ENCODE measurements around the gene POLL. TPM values are rescaled to one million over a fixed set of nuclear protein-coding genes. Genes with fewer than 3 reads are reported as not detected.

Gene POLL
- polyA plus RNA-seq, 2 of the 4 experiments (the other 2 are of a cell fraction): 13.3 to 16.7 TPM

DNA sequence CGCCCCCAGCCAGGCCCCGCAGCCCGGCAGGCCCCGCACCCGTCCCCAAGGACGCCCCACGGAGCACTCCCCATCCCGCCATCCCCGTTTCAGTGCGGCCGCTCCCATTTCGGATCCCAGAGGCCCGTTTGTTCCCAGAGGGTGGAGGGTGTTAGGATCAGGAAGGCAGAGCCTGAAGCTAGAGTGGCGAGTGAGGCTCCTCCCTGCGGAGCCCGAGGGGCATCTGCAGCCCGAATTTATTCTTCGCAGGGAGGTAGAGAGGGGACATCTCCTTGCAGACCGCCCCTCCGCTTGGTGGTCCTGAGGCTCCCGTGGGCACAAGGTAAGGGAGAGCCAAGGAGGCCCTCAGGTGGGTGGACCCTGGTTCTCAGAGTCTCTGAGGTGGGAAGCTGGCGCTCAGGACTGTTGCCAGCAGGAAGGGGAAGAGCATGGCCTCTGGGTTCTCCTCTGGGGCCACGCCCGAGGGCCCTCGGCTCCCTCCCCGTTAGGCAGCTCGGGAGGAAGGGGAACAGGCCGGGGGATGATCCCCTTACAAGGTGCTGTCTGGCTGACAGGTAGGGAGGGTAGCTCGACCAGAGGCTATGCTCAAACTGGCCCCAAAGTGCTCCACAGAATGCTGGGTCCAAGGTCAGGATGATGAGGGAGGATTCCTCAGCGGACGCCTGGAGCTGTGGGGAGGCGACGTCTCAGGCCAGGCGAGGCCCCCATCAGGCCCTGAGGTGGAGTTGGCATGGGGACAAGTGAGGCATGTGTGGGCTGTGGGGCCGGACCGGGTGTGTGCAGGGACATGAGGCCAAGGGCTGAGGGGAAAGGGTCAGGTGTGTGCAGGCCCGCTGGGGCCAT lies 17.4 kb downstream of the POLL start (continued):
- TF ChIP-seq, protein P1, sequence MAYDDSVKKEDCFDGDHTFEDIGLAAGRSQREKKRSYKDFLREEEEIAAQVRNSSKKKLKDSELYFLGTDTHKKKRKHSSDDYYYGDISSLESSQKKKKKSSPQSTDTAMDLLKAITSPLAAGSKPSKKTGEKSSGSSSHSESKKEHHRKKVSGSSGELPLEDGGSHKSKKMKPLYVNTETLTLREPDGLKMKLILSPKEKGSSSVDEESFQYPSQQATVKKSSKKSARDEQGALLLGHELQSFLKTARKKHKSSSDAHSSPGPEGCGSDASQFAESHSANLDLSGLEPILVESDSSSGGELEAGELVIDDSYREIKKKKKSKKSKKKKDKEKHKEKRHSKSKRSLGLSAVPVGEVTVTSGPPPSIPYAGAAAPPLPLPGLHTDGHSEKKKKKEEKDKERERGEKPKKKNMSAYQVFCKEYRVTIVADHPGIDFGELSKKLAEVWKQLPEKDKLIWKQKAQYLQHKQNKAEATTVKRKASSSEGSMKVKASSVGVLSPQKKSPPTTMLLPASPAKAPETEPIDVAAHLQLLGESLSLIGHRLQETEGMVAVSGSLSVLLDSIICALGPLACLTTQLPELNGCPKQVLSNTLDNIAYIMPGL (CRISPR knock-in tag; IDR thresholded peaks at IDR 0.05; ENCODE audit: borderline replicate concordance): no peak
- TF ChIP-seq NPAS2 (CRISPR knock-in tag; IDR thresholded peaks at IDR 0.05; ENCODE audit: borderline replicate concordance): no peak
- TF ChIP-seq, protein P2, sequence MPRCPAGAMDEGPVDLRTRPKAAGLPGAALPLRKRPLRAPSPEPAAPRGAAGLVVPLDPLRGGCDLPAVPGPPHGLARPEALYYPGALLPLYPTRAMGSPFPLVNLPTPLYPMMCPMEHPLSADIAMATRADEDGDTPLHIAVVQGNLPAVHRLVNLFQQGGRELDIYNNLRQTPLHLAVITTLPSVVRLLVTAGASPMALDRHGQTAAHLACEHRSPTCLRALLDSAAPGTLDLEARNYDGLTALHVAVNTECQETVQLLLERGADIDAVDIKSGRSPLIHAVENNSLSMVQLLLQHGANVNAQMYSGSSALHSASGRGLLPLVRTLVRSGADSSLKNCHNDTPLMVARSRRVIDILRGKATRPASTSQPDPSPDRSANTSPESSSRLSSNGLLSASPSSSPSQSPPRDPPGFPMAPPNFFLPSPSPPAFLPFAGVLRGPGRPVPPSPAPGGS (IDR thresholded peaks at IDR 0.05): no peak
- TF ChIP-seq CBX8 (IDR thresholded peaks at IDR 0.05): no peak
- TF ChIP-seq TP53 (CRISPR knock-in tag; IDR thresholded peaks at IDR 0.05): no peak
- no peak for TF ChIP-seq MAFK (IDR thresholded peaks at IDR 0.05; ENCODE audit: partially characterized antibody)
- TF ChIP-seq SREBF2 (IDR thresholded peaks at IDR 0.05): no peak
- TF ChIP-seq, protein P3, sequence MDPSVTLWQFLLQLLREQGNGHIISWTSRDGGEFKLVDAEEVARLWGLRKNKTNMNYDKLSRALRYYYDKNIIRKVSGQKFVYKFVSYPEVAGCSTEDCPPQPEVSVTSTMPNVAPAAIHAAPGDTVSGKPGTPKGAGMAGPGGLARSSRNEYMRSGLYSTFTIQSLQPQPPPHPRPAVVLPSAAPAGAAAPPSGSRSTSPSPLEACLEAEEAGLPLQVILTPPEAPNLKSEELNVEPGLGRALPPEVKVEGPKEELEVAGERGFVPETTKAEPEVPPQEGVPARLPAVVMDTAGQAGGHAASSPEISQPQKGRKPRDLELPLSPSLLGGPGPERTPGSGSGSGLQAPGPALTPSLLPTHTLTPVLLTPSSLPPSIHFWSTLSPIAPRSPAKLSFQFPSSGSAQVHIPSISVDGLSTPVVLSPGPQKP (IDR thresholded peaks at IDR 0.05; ENCODE audit: low read depth, low read length): no peak
- no peak for TF ChIP-seq HOXB13 (CRISPR knock-in tag; IDR thresholded peaks at IDR 0.05; ENCODE audit: low read depth)
- TF ChIP-seq GATA3 (IDR thresholded peaks at IDR 0.05; ENCODE audit: borderline replicate concordance): no peak
- TF ChIP-seq FOSL2 (IDR thresholded peaks at IDR 0.05): no peak
- TF ChIP-seq FOSL2 (CRISPR knock-in tag; IDR thresholded peaks at IDR 0.05): no peak
- TF ChIP-seq FOXS1 (CRISPR knock-in tag; IDR thresholded peaks at IDR 0.05): no peak
- no peak for TF ChIP-seq EHMT2 (IDR thresholded peaks at IDR 0.05; ENCODE audit: low read depth)
- TF ChIP-seq, protein P4, sequence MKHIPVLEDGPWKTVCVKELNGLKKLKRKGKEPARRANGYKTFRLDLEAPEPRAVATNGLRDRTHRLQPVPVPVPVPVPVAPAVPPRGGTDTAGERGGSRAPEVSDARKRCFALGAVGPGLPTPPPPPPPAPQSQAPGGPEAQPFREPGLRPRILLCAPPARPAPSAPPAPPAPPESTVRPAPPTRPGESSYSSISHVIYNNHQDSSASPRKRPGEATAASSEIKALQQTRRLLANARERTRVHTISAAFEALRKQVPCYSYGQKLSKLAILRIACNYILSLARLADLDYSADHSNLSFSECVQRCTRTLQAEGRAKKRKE (CRISPR knock-in tag; IDR thresholded peaks at IDR 0.05; ENCODE audit: low read depth): no peak
- TF ChIP-seq EP300 (IDR thresholded peaks at IDR 0.05): no peak
- no peak for TF ChIP-seq CHD4 (IDR thresholded peaks at IDR 0.05; ENCODE audit: borderline replicate concordance)
- TF ChIP-seq HDAC2 (IDR thresholded peaks at IDR 0.05): no peak
- no peak for TF ChIP-seq EHF (CRISPR knock-in tag; IDR thresholded peaks at IDR 0.05)
- TF ChIP-seq RARB (CRISPR knock-in tag; IDR thresholded peaks at IDR 0.05): no peak
- no peak for TF ChIP-seq ESRRA (IDR thresholded peaks at IDR 0.05; ENCODE audit: borderline replicate concordance, low read length)
- TF ChIP-seq CHD2 (IDR thresholded peaks at IDR 0.05; ENCODE audit: low read length, partially characterized antibody): no peak
- TF ChIP-seq POLR2A (IDR thresholded peaks at IDR 0.05; ENCODE audit: low read length): peak; percentile 3; the same call in 1 of the 2 replicates
- TF ChIP-seq JUNB (IDR thresholded peaks at IDR 0.05): no peak
- peak in 1 of 2 experiments; percentile 33; a peak in 2 of 5 replicates for TF ChIP-seq JUN (IDR thresholded peaks at IDR 0.05)
- TF ChIP-seq, protein P5, sequence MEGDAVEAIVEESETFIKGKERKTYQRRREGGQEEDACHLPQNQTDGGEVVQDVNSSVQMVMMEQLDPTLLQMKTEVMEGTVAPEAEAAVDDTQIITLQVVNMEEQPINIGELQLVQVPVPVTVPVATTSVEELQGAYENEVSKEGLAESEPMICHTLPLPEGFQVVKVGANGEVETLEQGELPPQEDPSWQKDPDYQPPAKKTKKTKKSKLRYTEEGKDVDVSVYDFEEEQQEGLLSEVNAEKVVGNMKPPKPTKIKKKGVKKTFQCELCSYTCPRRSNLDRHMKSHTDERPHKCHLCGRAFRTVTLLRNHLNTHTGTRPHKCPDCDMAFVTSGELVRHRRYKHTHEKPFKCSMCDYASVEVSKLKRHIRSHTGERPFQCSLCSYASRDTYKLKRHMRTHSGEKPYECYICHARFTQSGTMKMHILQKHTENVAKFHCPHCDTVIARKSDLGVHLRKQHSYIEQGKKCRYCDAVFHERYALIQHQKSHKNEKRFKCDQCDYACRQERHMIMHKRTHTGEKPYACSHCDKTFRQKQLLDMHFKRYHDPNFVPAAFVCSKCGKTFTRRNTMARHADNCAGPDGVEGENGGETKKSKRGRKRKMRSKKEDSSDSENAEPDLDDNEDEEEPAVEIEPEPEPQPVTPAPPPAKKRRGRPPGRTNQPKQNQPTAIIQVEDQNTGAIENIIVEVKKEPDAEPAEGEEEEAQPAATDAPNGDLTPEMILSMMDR (IDR thresholded peaks at IDR 0.05): peak; percentile 21; the same call in 1 of the 3 replicates
